Medulla oblongata (tissue), 1 donor: ENCODE measurements around the gene IGF2BP3.
"Not testable (repeated sequence)": the region's sequence is repeated elsewhere in the genome, so short reads cannot be mapped to it uniquely, and the experiment has no call there.

ENCODE experiments used
- DNase-seq: peaks from one replicate; pipeline ENCODE4 v3.0.0-alpha.2; 2015; ENCODE audit errors: extremely low spot score

IGF2BP3 gene

GRCh38 chr7:23470330-23471105 lies at the start of gene IGF2BP3:
Gene IGF2BP3 (minus strand): TSS chr7:23470491. CDS start chr7:23470110, 381 bp downstream.
- DNase-seq: no peak

- no peak for DNase-seq
These were observed 44.5 kb upstream of the IGF2BP3 start for GRCh38 chr7:23514755-23515154.

- DNase-seq: not testable (repeated sequence)
These were observed 43.5 kb upstream of the IGF2BP3 start for GRCh38 chr7:23513746-23514145.

- DNase-seq: no peak
These were observed 23.7 kb upstream of the IGF2BP3 start for GRCh38 chr7:23494009-23494408.

GRCh38 chr7:23491502-23491901 lies 21.2 kb upstream of the IGF2BP3 start:
- DNase-seq: no peak

GRCh38 chr7:23490357-23491135 lies 20.3 kb upstream of the IGF2BP3 start:
- DNase-seq: no peak

- not testable (repeated sequence) for DNase-seq
These were observed 18.4 kb upstream of the IGF2BP3 start for GRCh38 chr7:23488714-23489113.

- no peak for DNase-seq
These were observed 17.4 kb upstream of the IGF2BP3 start for GRCh38 chr7:23487670-23488069.

- DNase-seq: no peak
These were observed 15.9 kb upstream of the IGF2BP3 start for GRCh38 chr7:23486002-23486773.

GRCh38 chr7:23482686-23483085 lies 12.4 kb upstream of the IGF2BP3 start:
- DNase-seq: no peak

GRCh38 chr7:23477962-23478866 lies 7.9 kb upstream of the IGF2BP3 start:
- DNase-seq: no peak

- no peak for DNase-seq
These were observed 6.8 kb upstream of the IGF2BP3 start for GRCh38 chr7:23477157-23477499.

- no peak for DNase-seq
These were observed 6.2 kb upstream of the IGF2BP3 start for GRCh38 chr7:23476286-23477156.

GRCh38 chr7:23475576-23475839 lies 5.2 kb upstream of the IGF2BP3 start:
- DNase-seq: no peak

GRCh38 chr7:23474829-23475575 lies 4.7 kb upstream of the IGF2BP3 start:
- DNase-seq: no peak

GRCh38 chr7:23474094-23474828 lies 4.0 kb upstream of the IGF2BP3 start:
- DNase-seq: no peak

- no peak for DNase-seq
These were observed 3.5 kb upstream of the IGF2BP3 start for GRCh38 chr7:23473844-23474093.

- no peak for DNase-seq
These were observed 2.9 kb upstream of the IGF2BP3 start for GRCh38 chr7:23472956-23473843.
